Activated gamma-delta T cell (primary cell): Measurements from ENCODE around the gene MPG.
"Not testable (repeated sequence)": the region's sequence is repeated elsewhere in the genome, so short reads cannot be mapped to it uniquely, and the experiment has no call there.

Experiments used
- DNase-seq: peaks from one replicate; lab custom pipeline; 2025; lab: John Stamatoyannopoulos, UW

MPG gene

GRCh38 chr16:112153-112840 lies 34.3 kb downstream of the MPG start:
- DNase-seq: no peak

GRCh38 chr16:114327-114726 lies 36.3 kb downstream of the MPG start:
- no peak for DNase-seq

GRCh38 chr16:116015-116414 lies 38.0 kb downstream of the MPG start:
- no peak for DNase-seq

GRCh38 chr16:117379-118365 lies 39.6 kb downstream of the MPG start:
- no peak for DNase-seq

GRCh38 chr16:118857-119256 lies 40.8 kb downstream of the MPG start:
- DNase-seq: no peak

GRCh38 chr16:119295-119694 lies 41.3 kb downstream of the MPG start:
- DNase-seq: no peak

GRCh38 chr16:119835-120491 lies 41.9 kb downstream of the MPG start:
- no peak for DNase-seq

GRCh38 chr16:120756-121155 lies 42.7 kb downstream of the MPG start:
- DNase-seq: no peak

GRCh38 chr16:122361-122760 lies 44.3 kb downstream of the MPG start:
- DNase-seq: no peak

- DNase-seq: not testable (repeated sequence)
Observed at GRCh38 chr16:123558-124350, 45.7 kb downstream of the MPG start.

- no peak for DNase-seq
Observed at GRCh38 chr16:125011-125410, 47.0 kb downstream of the MPG start.

- DNase-seq: no peak
Observed at GRCh38 chr16:129075-129474, 51.0 kb downstream of the MPG start.

GRCh38 chr16:130533-131173 lies 52.6 kb downstream of the MPG start:
- no peak for DNase-seq

- no peak for DNase-seq
Observed at GRCh38 chr16:132120-132519, 54.1 kb downstream of the MPG start.

- no peak for DNase-seq
Observed at GRCh38 chr16:133716-134115, 55.7 kb downstream of the MPG start.
